SK-N-SH treated with all-trans-retinoic acid at 6 μM for 48 hours (cell line): Measurements from ENCODE around the gene GRK3.
A peak's percentile ranks its signal among the peaks of the same experiment; 100 is the strongest.

Experiments used
- ATAC-seq: fragments of 200-7000 bp; cut with Tn5 transposase; 3 replicates; pipeline ENCODE4 v1.9.1; 2020; ENCODE audit warnings: mild to moderate bottlenecking, moderate library complexity
- ARNTL ChIP-seq: fragments of 450-650 bp; formaldehyde crosslinking; IDR thresholded peaks from 2 replicates; pipeline ENCODE4 v1.5.0; 2020; ENCODE audit warnings: low read depth, mild to moderate bottlenecking, moderate library complexity, borderline replicate concordance
- BACH2 ChIP-seq: fragments of 250-450 bp; sonication (Bioruptor Pico); IDR thresholded peaks from 2 replicates; pipeline ENCODE4 v1.9.0; 2021; ENCODE audit warnings: mild to moderate bottlenecking, borderline replicate concordance
- CREB5 ChIP-seq: fragments of 250-450 bp; sonication (Bioruptor Pico); IDR thresholded peaks from 2 replicates; pipeline ENCODE4 v1.5.1; 2020; ENCODE audit warnings: low read depth, mild to moderate bottlenecking, moderate library complexity
- ESRRG ChIP-seq: fragments of 250-450 bp; sonication (Bioruptor Pico); IDR thresholded peaks from 2 replicates; pipeline ENCODE4 v1.6.1; 2021; ENCODE audit warnings: mild to moderate bottlenecking
- GLIS3 ChIP-seq: fragments of 250-450 bp; sonication (Bioruptor Pico); IDR thresholded peaks from 2 replicates; pipeline ENCODE4 v1.5.0; 2020; ENCODE audit warnings: mild to moderate bottlenecking, moderate library complexity
- ISL1 ChIP-seq: fragments of 250-450 bp; sonication (Bioruptor Pico); IDR thresholded peaks from 2 replicates; pipeline ENCODE4 v2.1.2; 2022; ENCODE audit warnings: mild to moderate bottlenecking, moderate library complexity
- OSR1 ChIP-seq: fragments of 250-450 bp; sonication (Bioruptor Pico); IDR thresholded peaks from 2 replicates; pipeline ENCODE4 v1.8.0; 2022; ENCODE audit warnings: moderate library complexity, mild to moderate bottlenecking, inconsistent platforms
- POU6F1 ChIP-seq: fragments of 250-450 bp; sonication (Bioruptor Pico); IDR thresholded peaks from 2 replicates; pipeline ENCODE4 v1.8.0; 2021; ENCODE audit warnings: low read depth, mild to moderate bottlenecking, moderate library complexity, borderline replicate concordance
- RARB ChIP-seq: fragments of 250-450 bp; sonication (Bioruptor Pico); IDR thresholded peaks from 2 replicates; pipeline ENCODE4 v1.8.0; 2021; ENCODE audit warnings: mild to moderate bottlenecking, moderate library complexity
- TCF4 ChIP-seq: fragments of 250-450 bp; sonication (Bioruptor Pico); IDR thresholded peaks from 2 replicates; pipeline ENCODE4 v1.8.0; 2021; ENCODE audit warnings: mild to moderate bottlenecking, moderate library complexity, borderline replicate concordance
- TSHZ2 ChIP-seq: fragments of 250-450 bp; sonication (Bioruptor Pico); IDR thresholded peaks from 2 replicates; pipeline ENCODE4 v1.5.0; 2020; ENCODE audit warnings: mild to moderate bottlenecking, moderate library complexity
- ZFP3 ChIP-seq: fragments of 250-450 bp; sonication (Bioruptor Pico); IDR thresholded peaks from 2 replicates; pipeline ENCODE4 v1.5.0; 2020; ENCODE audit warnings: mild to moderate bottlenecking, moderate library complexity
- ZFP30 ChIP-seq: fragments of 450-650 bp; formaldehyde crosslinking; IDR thresholded peaks from 2 replicates; pipeline ENCODE4 v1.5.0; 2022; ENCODE audit warnings: mild to moderate bottlenecking, moderate library complexity
- ZNF565 ChIP-seq: fragments of 450-650 bp; formaldehyde crosslinking; conservative IDR thresholded peaks from 2 replicates; pipeline ENCODE4 v1.5.0; 2020; ENCODE audit warnings: low read depth, mild to moderate bottlenecking, moderate library complexity

GRK3 gene

GRCh38 chr22:25775531-25775930 is 211.1 kb downstream of the GRK3 start (continued):
- TF ChIP-seq TSHZ2, result no peak
- no peak for TF ChIP-seq RARB (CRISPR knock-in tag)
- no peak for TF ChIP-seq CREB5 (CRISPR knock-in tag)

GRCh38 chr22:25777411-25777810 is 212.9 kb downstream of the GRK3 start:
- no peak for TF ChIP-seq BACH2 (CRISPR knock-in tag)
- ATAC-seq, result no peak

GRCh38 chr22:25777870-25778269 is 213.4 kb downstream of the GRK3 start:
- TF ChIP-seq POU6F1 (CRISPR knock-in tag) (no peak), OSR1 (no peak), RARB (CRISPR knock-in tag) (no peak), TSHZ2 (no peak), TCF4 (CRISPR knock-in tag) (no peak), ZFP30 (CRISPR knock-in tag) (no peak), GLIS3 (CRISPR knock-in tag) (no peak), BACH2 (CRISPR knock-in tag) (no peak), ZFP3 (CRISPR knock-in tag) (no peak), ZNF565 (no peak), ESRRG (no peak), ISL1 (CRISPR knock-in tag) (no peak), ARNTL (no peak)
- TF ChIP-seq, all 23 proteins: peak for 0
- ATAC-seq, result peak; percentile 69
